ENCODE results near the gene ZNF608. TPM values are rescaled to one million over a fixed set of nuclear protein-coding genes. Genes with fewer than 3 reads are reported as not detected.

ZNF608 gene
- total RNA-seq, 6 experiments from 2014 or later, result 3.9 to 6.5 (median 4.9) TPM

- WGBS (ENCODE audit: insufficient coverage, low coverage, low lambda C conversion rate, missing lambda C conversion rate), result 65% methylated on average over 4 of the region's 4 CpGs
- no peak for TF ChIP-seq POLR2A (IDR thresholded peaks at IDR 0.05)
- no peak for TF ChIP-seq CTCF (IDR thresholded peaks at IDR 0.05)
- Histone ChIP-seq H3K27ac (no peak overlapping the region), H3K9me3 (peaks cover 0 to 3% (median 0%) of the 10 kb centered on the region in 4 donors), H3K36me3 (no peaks in the 10 kb centered on the region), H3K27me3 (no peaks in the 10 kb centered on the region), H3K4me3 (no peak overlapping the region), H3K4me1 (peaks cover 0 to 12% (median 0%) of the 10 kb centered on the region in 4 donors)
- ATAC-seq, result no peak
- DNase-seq, result no peak
- intact Hi-C loops (cut with DNase I), result loop anchor here in 1 of 2 donors (5.0 kb wide), 1 partner anchor 78 kb away; no protein-coding TSS in a partner anchor
Measured at GRCh38 chr5:124740071-124740470, 6.4 kb downstream of the ZNF608 start.

- H3K27ac ChIP-seq, result no peak overlapping the region
- peaks cover 0 to 3% (median 0%) of the 10 kb centered on the region in 4 donors for H3K9me3 ChIP-seq
- WGBS (ENCODE audit: insufficient coverage, low coverage, low lambda C conversion rate, missing lambda C conversion rate), result 79% methylated on average over 9 of the region's 9 CpGs
- no peak overlapping the region for H3K4me3 ChIP-seq
- TF ChIP-seq CTCF (IDR thresholded peaks at IDR 0.05) (no peak), POLR2A (IDR thresholded peaks at IDR 0.05) (no peak)
- H3K36me3 ChIP-seq, result no peaks in the 10 kb centered on the region
- DNase-seq (no peak), ATAC-seq (no peak)
- peaks cover 0 to 12% (median 0%) of the 10 kb centered on the region in 4 donors for H3K4me1 ChIP-seq
- intact Hi-C loops (cut with DNase I), result loop anchor here in 1 of 2 donors (5.0 kb wide), 1 partner anchor 77 kb away; no protein-coding TSS in a partner anchor
- H3K27me3 ChIP-seq, result no peaks in the 10 kb centered on the region
Measured at GRCh38 chr5:124739634-124740025, 6.8 kb downstream of the ZNF608 start.

- H3K9me3 ChIP-seq, result peaks cover 0 to 3% (median 0%) of the 10 kb centered on the region in 4 donors
- no peaks in the 10 kb centered on the region for H3K27me3 ChIP-seq
- no peak overlapping the region for H3K4me3 ChIP-seq
- H3K4me1 ChIP-seq, result peaks cover 0 to 10% (median 0%) of the 10 kb centered on the region in 4 donors
- no peak for DNase-seq
- no peaks in the 10 kb centered on the region for H3K36me3 ChIP-seq
- intact Hi-C loops (cut with DNase I), result no loop called here
- H3K27ac ChIP-seq, result no peak overlapping the region
- 69% methylated on average over 9 of the region's 9 CpGs for WGBS (ENCODE audit: insufficient coverage, low coverage, low lambda C conversion rate, missing lambda C conversion rate)
- TF ChIP-seq CTCF (IDR thresholded peaks at IDR 0.05) (no peak), POLR2A (IDR thresholded peaks at IDR 0.05) (no peak)
- no peak for ATAC-seq
Measured at GRCh38 chr5:124738681-124739633, 7.5 kb downstream of the ZNF608 start.

- ATAC-seq, result no peak
- 93% methylated on average over 1 of the region's 1 CpG for whole genome bisulfite sequencing (ENCODE audit: insufficient coverage, low coverage, low lambda C conversion rate, missing lambda C conversion rate)
Measured at GRCh38 chr5:124737651-124738050, 8.8 kb downstream of the ZNF608 start.

More at GRCh38 chr5:124737651-124738050, 8.8 kb downstream of the ZNF608 start:
- intact Hi-C loops (cut with DNase I), result no loop called here
- H3K4me3 ChIP-seq, result no peak overlapping the region
- H3K36me3 ChIP-seq, result no peaks in the 10 kb centered on the region
- no peaks in the 10 kb centered on the region for H3K27me3 ChIP-seq
- no peak overlapping the region for H3K27ac ChIP-seq
- no peak for DNase-seq
- TF ChIP-seq CTCF (IDR thresholded peaks at IDR 0.05), result no peak
- TF ChIP-seq POLR2A (IDR thresholded peaks at IDR 0.05), result no peak
- peaks cover 0 to 4% (median 0%) of the 10 kb centered on the region in 4 donors for H3K4me1 ChIP-seq
- no peaks in the 10 kb centered on the region for H3K9me3 ChIP-seq

All from right lobe of liver (tissue), 6 donors.